Measurements from ENCODE around the gene LCLAT1.

Gene LCLAT1

DNA sequence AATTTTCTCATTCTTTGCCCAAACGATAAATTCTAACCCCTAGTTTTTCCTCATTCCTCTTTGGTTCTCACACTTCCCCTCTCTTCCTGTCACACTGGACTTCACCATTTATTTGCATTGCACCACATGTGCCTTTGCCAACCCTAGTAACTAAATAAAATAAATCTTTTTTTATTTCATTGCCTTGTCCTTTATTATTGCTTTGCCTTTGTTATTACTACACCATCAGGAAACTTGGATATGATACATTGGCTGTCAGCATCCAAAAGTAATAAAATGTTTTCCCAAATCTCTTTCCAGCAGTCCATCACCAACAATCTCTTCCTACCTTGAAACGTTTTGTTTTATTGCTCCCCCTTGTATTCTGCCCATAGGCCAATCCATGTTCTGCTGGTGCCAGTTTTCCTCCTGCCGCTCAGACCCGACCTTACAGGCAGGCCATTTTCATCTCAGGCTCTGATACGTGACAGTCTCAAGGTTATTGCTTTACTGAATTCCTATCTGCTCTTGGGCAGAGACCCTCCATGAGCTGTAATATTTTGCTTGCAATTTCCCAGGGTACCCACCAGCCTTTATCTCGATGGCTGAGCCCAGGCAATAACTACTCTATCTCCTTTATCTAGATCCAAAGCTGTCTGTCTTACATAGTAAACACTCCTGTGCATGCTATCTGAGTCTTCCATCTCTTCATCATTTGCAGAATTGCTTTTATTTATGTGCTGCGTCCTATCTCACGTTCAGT is 19.3 kb upstream of the LCLAT1 start:
- FAIRE-seq (no peak), DNase-seq (ENCODE audit: insufficient read length) (no peak)
- TF ChIP-seq TAF1 (IDR thresholded peaks at IDR 0.05; ENCODE audit: borderline replicate concordance, low read depth, low read length) (no peak), POLR2A (IDR thresholded peaks at IDR 0.05; ENCODE audit: low read depth, low read length) (no peak), POLR2AphosphoS5 (IDR thresholded peaks at IDR 0.05; ENCODE audit: low read depth, low read length) (no peak)

GRCh38 chr2:30428348-30428662 is 18.7 kb upstream of the LCLAT1 start:
- no peak for FAIRE-seq
- no peak for DNase-seq (ENCODE audit: insufficient read length)
- TF ChIP-seq POLR2AphosphoS5 (IDR thresholded peaks at IDR 0.05; ENCODE audit: low read depth, low read length) (no peak), POLR2A (IDR thresholded peaks at IDR 0.05; ENCODE audit: low read depth, low read length) (no peak), TAF1 (IDR thresholded peaks at IDR 0.05; ENCODE audit: borderline replicate concordance, low read depth, low read length) (no peak)

- DNase-seq (ENCODE audit: insufficient read length) = no peak
- FAIRE-seq = no peak
- TF ChIP-seq POLR2AphosphoS5 (IDR thresholded peaks at IDR 0.05; ENCODE audit: low read depth, low read length) (no peak), POLR2A (IDR thresholded peaks at IDR 0.05; ENCODE audit: low read depth, low read length) (no peak), TAF1 (IDR thresholded peaks at IDR 0.05; ENCODE audit: borderline replicate concordance, low read depth, low read length) (no peak)
Observed at GRCh38 chr2:30428827-30429461, 18.1 kb upstream of the LCLAT1 start.

DNA sequence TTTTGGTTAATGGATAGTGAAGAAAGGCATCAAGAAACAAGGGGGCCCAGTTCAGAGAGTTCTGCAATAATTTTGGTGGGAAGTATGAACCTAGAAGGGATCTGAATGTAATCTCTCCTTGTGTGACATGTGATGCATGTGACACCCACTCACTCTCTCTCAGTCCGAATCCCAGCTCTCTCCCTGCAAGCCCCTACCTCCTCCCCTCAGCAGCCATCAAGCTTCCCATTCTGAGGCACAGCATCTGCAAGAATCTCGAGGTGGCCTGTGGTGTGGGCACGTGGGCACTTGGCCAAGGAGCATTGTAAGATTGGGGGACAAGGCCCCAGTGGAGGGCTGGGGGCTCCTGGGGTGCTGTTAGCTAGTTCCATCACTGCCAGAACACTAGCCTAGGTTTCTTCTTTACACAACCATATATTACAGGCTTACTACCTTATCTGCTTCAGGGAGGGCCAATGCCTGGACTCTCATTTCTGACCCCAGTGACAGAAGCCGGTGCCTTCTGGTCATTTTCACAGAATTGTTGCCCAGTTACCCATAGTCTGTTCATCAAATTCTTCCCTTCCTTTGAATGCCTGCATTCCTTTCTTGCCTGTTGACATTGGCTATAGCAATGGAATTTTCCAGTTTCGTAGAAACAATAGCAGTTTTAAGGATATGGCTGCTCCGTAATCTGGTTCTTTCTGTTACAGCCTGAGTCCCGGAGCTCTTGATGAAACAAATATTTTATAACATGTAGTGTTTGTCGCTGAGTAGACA is 13.3 kb upstream of the LCLAT1 start:
- TF ChIP-seq POLR2AphosphoS5 (IDR thresholded peaks at IDR 0.05; ENCODE audit: low read depth, low read length) = no peak
- TF ChIP-seq POLR2A (IDR thresholded peaks at IDR 0.05; ENCODE audit: low read depth, low read length) = no peak
- TF ChIP-seq TAF1 (IDR thresholded peaks at IDR 0.05; ENCODE audit: borderline replicate concordance, low read depth, low read length) = no peak

GRCh38 chr2:30434708-30435107 is 12.3 kb upstream of the LCLAT1 start:
- TF ChIP-seq POLR2AphosphoS5 (IDR thresholded peaks at IDR 0.05; ENCODE audit: low read depth, low read length) (no peak), POLR2A (IDR thresholded peaks at IDR 0.05; ENCODE audit: low read depth, low read length) (no peak), TAF1 (IDR thresholded peaks at IDR 0.05; ENCODE audit: borderline replicate concordance, low read depth, low read length) (no peak)
- no peak for DNase-seq (ENCODE audit: insufficient read length)
- no peak for FAIRE-seq

More for the DNA sequence above, 13.3 kb upstream of the LCLAT1 start:
- FAIRE-seq (no peak), DNase-seq (ENCODE audit: insufficient read length) (no peak)

GRCh38 chr2:30436859-30437435 is 10.1 kb upstream of the LCLAT1 start:
- DNase-seq (ENCODE audit: insufficient read length) = no peak
- TF ChIP-seq POLR2AphosphoS5 (IDR thresholded peaks at IDR 0.05; ENCODE audit: low read depth, low read length) (no peak), TAF1 (IDR thresholded peaks at IDR 0.05; ENCODE audit: borderline replicate concordance, low read depth, low read length) (no peak), POLR2A (IDR thresholded peaks at IDR 0.05; ENCODE audit: low read depth, low read length) (no peak)
- FAIRE-seq = no peak

GRCh38 chr2:30437809-30438548 is 9.1 kb upstream of the LCLAT1 start:
- FAIRE-seq (no peak), DNase-seq (ENCODE audit: insufficient read length) (no peak)
- TF ChIP-seq TAF1 (IDR thresholded peaks at IDR 0.05; ENCODE audit: borderline replicate concordance, low read depth, low read length) (no peak), POLR2AphosphoS5 (IDR thresholded peaks at IDR 0.05; ENCODE audit: low read depth, low read length) (no peak), POLR2A (IDR thresholded peaks at IDR 0.05; ENCODE audit: low read depth, low read length) (no peak)

GRCh38 chr2:30439296-30439695 is 7.8 kb upstream of the LCLAT1 start:
- no peak for DNase-seq (ENCODE audit: insufficient read length)
- no peak for FAIRE-seq
- TF ChIP-seq TAF1 (IDR thresholded peaks at IDR 0.05; ENCODE audit: borderline replicate concordance, low read depth, low read length) (no peak), POLR2AphosphoS5 (IDR thresholded peaks at IDR 0.05; ENCODE audit: low read depth, low read length) (no peak), POLR2A (IDR thresholded peaks at IDR 0.05; ENCODE audit: low read depth, low read length) (no peak)

- FAIRE-seq = no peak
- no peak for TF ChIP-seq TAF1 (IDR thresholded peaks at IDR 0.05; ENCODE audit: borderline replicate concordance, low read depth, low read length)
- no peak for TF ChIP-seq POLR2A (IDR thresholded peaks at IDR 0.05; ENCODE audit: low read depth, low read length)
- TF ChIP-seq POLR2AphosphoS5 (IDR thresholded peaks at IDR 0.05; ENCODE audit: low read depth, low read length) = no peak
- DNase-seq (ENCODE audit: insufficient read length) = no peak
Observed at GRCh38 chr2:30439879-30440278, 7.2 kb upstream of the LCLAT1 start.

DNA sequence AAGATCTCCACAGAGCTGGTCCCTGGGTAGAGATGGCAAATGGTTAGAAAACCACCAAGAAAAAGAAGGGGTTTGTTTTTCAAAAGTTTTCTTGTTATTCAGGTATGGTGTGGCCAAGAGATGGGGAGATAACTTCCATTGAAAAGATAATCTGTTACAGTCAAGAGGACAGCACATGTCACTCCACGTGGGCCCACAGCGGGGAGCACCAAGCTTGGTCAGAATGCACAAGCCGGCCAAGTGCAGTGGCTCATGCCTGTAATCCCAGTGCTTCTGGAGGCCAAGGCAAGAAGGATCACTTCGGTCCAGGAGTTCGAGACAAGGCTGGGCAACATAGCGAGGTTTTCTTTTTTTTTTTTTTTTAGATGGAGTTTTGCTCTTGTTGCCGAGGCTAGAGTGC is 6.0 kb upstream of the LCLAT1 start:
- DNase-seq (ENCODE audit: insufficient read length) (no peak), FAIRE-seq (no peak)
- no peak for TF ChIP-seq TAF1 (IDR thresholded peaks at IDR 0.05; ENCODE audit: borderline replicate concordance, low read depth, low read length)
- TF ChIP-seq POLR2A (IDR thresholded peaks at IDR 0.05; ENCODE audit: low read depth, low read length) = no peak
- TF ChIP-seq POLR2AphosphoS5 (IDR thresholded peaks at IDR 0.05; ENCODE audit: low read depth, low read length) = no peak

DNA sequence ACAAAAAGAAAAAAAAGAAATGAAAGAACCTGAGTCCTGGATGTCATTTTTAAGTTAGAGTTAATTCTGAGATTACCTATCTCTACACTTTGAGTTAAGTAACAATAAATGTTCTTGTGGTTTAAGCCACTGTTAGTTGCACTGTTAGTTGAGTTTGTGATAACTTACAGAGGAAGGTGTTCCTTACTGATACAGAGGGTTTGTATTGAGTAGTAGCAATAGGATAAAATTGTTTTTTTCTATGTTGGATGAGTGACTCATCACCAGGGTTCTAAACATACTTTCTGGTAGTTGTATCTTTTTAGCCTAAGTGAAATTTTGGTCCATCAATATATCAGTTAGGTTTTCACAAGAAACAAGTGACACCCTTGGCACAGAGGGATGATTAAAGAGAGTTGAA is 4.0 kb upstream of the LCLAT1 start:
- TF ChIP-seq POLR2A (IDR thresholded peaks at IDR 0.05; ENCODE audit: low read depth, low read length) (no peak), TAF1 (IDR thresholded peaks at IDR 0.05; ENCODE audit: borderline replicate concordance, low read depth, low read length) (no peak), POLR2AphosphoS5 (IDR thresholded peaks at IDR 0.05; ENCODE audit: low read depth, low read length) (no peak)
- DNase-seq (ENCODE audit: insufficient read length) (no peak), FAIRE-seq (no peak)

All from GM12892 (cell line).